Esophagus squamous epithelium (tissue), 5 donors: ENCODE results near the gene LPAR1. TPM values are rescaled to one million over a fixed set of nuclear protein-coding genes. Genes with fewer than 3 reads are reported as not detected.

Experiments used
- DNase-seq: peaks from one replicate; lab custom pipeline; 2025; lab: John Stamatoyannopoulos, UW
- H3K27ac ChIP-seq, 4 donors: fragments of 200-600 bp; sonication (generic); one replicate each; pipeline ENCODE4 v1.5.1; 2016 to 2019; ENCODE audit warnings: mild to moderate bottlenecking in 1 of 4
- H3K27me3 ChIP-seq, 4 donors: fragments of 200-600 bp; sonication (generic); 1 replicate in 3 of 4; 2 replicates in 1 of 4; pipeline versions ENCODE4 v1.5.1 to v1.6.0; 2017 to 2021; ENCODE audit warnings: antibody characterized with exemption in 1 of 4
- H3K36me3 ChIP-seq, 3 donors: fragments of 200-600 bp; sonication (generic); one replicate each; pipeline ENCODE4 v1.5.1; 2016 to 2019
- H3K4me1 ChIP-seq, 3 donors: fragments of 200-600 bp; sonication (generic); one replicate each; pipeline ENCODE4 v1.5.1; 2017 to 2019
- H3K4me3 ChIP-seq, 4 donors: fragments of 200-600 bp; sonication (generic); 1 replicate in 3 of 4; 2 replicates in 1 of 4; pipeline ENCODE4 v1.5.1; 2016 to 2019; ENCODE audit warnings: mild to moderate bottlenecking in 2 of 4, moderate library complexity in 1 of 4
- H3K9me3 ChIP-seq, 3 donors: fragments of 200-600 bp; sonication (generic); one replicate each; pipeline ENCODE4 v1.5.1; 2016 to 2019
- CTCF ChIP-seq, 6 experiments: fragments of 450-650 bp in 4 of 6; fragments of 200-600 bp in 2 of 6; sonication (generic) in 2 of 6; IDR thresholded peaks; one replicate each; pipeline ENCODE4 v1.5.1; 2016 to 2019; ENCODE audit warnings: antibody characterized with exemption in 6 of 6, mild to moderate bottlenecking in 4 of 6, moderate library complexity in 4 of 6
- POLR2A ChIP-seq, 4 donors: fragments of 450-650 bp; IDR thresholded peaks; one replicate each; pipeline ENCODE4 v1.6.1; 2017; ENCODE audit warnings: antibody characterized with exemption in 4 of 4, mild to moderate bottlenecking in 4 of 4, moderate library complexity in 3 of 4
- WGBS, 2 donors: methylation state at CpG; one replicate each; pipeline ENCODE4 v1.1.5; 2018; 5-methylcytosine and 5-hydroxymethylcytosine counted together
- intact Hi-C: fragments of 100-400 bp; cut with DNase I; formaldehyde crosslinking; loops from one replicate; pipeline ENCODE4 v1.15.0; 2022
- total RNA-seq, 4 donors: library from RNA; depleted of rRNA; stranded (reverse); fragments of >200 nt; gene quantifications; one replicate each; pipeline ENCODE4 v1.1.0, GENCODE V29; 2016
- donor health status: DM: yes; HTN: yes; CAD: no.

LPAR1 gene
- total RNA-seq, 4 donors from 2014 or later: 6.3 to 59.5 (median 14.1) TPM

GRCh38 chr9:111035543-111036428 is 2.5 kb downstream of the LPAR1 start:
- intact Hi-C loops: no loop called here
- TF ChIP-seq CTCF (IDR thresholded peaks at IDR 0.05) (no peak), POLR2A (IDR thresholded peaks at IDR 0.05) (no peak)
- 67 to 81% methylated on average over 3 of the region's 3 CpGs for WGBS, 2 donors
- Histone ChIP-seq H3K4me3 (peak overlapping the region; percentile 68 to 89 (median 80)), H3K27ac (peak overlapping the region in 3 of 4 donors; percentile 87 to 95 (median 90)), H3K36me3 (no peaks in the 10 kb centered on the region), H3K9me3 (no peaks in the 10 kb centered on the region), H3K4me1 (peaks cover 0 to 70% (median 11%) of the 10 kb centered on the region in 3 donors), H3K27me3 (peaks cover 0 to 29% (median 0%) of the 10 kb centered on the region in 4 donors)
- no peak for DNase-seq

GRCh38 chr9:111034898-111035539 is 3.3 kb downstream of the LPAR1 start:
- no peak for DNase-seq
- Histone ChIP-seq H3K4me1 (peaks cover 0 to 62% (median 9%) of the 10 kb centered on the region in 3 donors), H3K4me3 (peak overlapping the region in 2 of 4 donors; percentile 6 to 78), H3K36me3 (peaks cover 0 to 5% (median 0%) of the 10 kb centered on the region in 3 donors), H3K27ac (peak overlapping the region in 3 of 4 donors; percentile 87 to 95 (median 90)), H3K27me3 (peaks cover 0 to 29% (median 0%) of the 10 kb centered on the region in 4 donors), H3K9me3 (no peaks in the 10 kb centered on the region)
- TF ChIP-seq CTCF (IDR thresholded peaks at IDR 0.05) (no peak), POLR2A (IDR thresholded peaks at IDR 0.05) (no peak)
- intact Hi-C loops: no loop called here
- WGBS, 2 donors: 70 to 82% methylated on average over 9 of the region's 9 CpGs

- Histone ChIP-seq H3K27ac (peak overlapping the region in 3 of 4 donors; percentile 7 to 95 (median 34)), H3K27me3 (peaks cover 0 to 26% (median 0%) of the 10 kb centered on the region in 4 donors), H3K9me3 (no peaks in the 10 kb centered on the region), H3K4me1 (peaks cover 0 to 56% (median 8%) of the 10 kb centered on the region in 3 donors), H3K4me3 (peak overlapping the region in 1 of 4 donors; percentile 78), H3K36me3 (peaks cover 0 to 5% (median 0%) of the 10 kb centered on the region in 3 donors)
- 53 to 69% methylated on average over 6 of the region's 6 CpGs for WGBS, 2 donors
- DNase-seq: no peak
- TF ChIP-seq POLR2A (IDR thresholded peaks at IDR 0.05): no peak
- no peak for TF ChIP-seq CTCF (IDR thresholded peaks at IDR 0.05)
- intact Hi-C loops: no loop called here
Observed at GRCh38 chr9:111034170-111034897, 3.9 kb downstream of the LPAR1 start.

GRCh38 chr9:111030492-111030891 is 7.8 kb downstream of the LPAR1 start:
- DNase-seq: no peak
- Histone ChIP-seq H3K27ac (no peak overlapping the region), H3K36me3 (peaks cover 0 to 5% (median 0%) of the 10 kb centered on the region in 3 donors), H3K9me3 (no peaks in the 10 kb centered on the region), H3K4me3 (no peak overlapping the region), H3K27me3 (no peaks in the 10 kb centered on the region), H3K4me1 (peaks cover 0 to 23% (median 0%) of the 10 kb centered on the region in 3 donors)
- intact Hi-C loops: no loop called here
- no peak for TF ChIP-seq POLR2A (IDR thresholded peaks at IDR 0.05)
- no peak for TF ChIP-seq CTCF (IDR thresholded peaks at IDR 0.05)
- WGBS, 2 donors: 56 to 71% methylated on average over 5 of the region's 5 CpGs
